GM12865 (cell line): ENCODE measurements around the gene LAMC1.

Experiments used
- DNase-seq: peaks from one replicate; pipeline ENCODE4 v3.0.0; 2010; ENCODE audit warnings: low read depth
- H3K4me3 ChIP-seq: 2 replicates; pipeline ENCODE4 v1.5.1; 2011; ENCODE audit warnings: mild to moderate bottlenecking, low read depth, low read length, control low read depth
- CTCF ChIP-seq: IDR thresholded peaks from 2 replicates; pipeline ENCODE4 v1.5.1; 2011; ENCODE audit warnings: low read length, control low read depth, low read depth, inconsistent platforms; ENCODE audit not compliant: insufficient read depth; ENCODE audit errors: missing control alignments

LAMC1 gene

GRCh38 chr1:183129921-183130690 lies 106.9 kb downstream of the LAMC1 start:
- TF ChIP-seq CTCF: no peak
- no peak overlapping the region for H3K4me3 ChIP-seq
- DNase-seq: no peak

- TF ChIP-seq CTCF: no peak
- H3K4me3 ChIP-seq: no peak overlapping the region
- DNase-seq: no peak
Measured at GRCh38 chr1:183131166-183131565, 107.9 kb downstream of the LAMC1 start.

- no peak for TF ChIP-seq CTCF
- H3K4me3 ChIP-seq: no peak overlapping the region
- no peak for DNase-seq
Measured at GRCh38 chr1:183135336-183135735, 112.1 kb downstream of the LAMC1 start.

GRCh38 chr1:183137782-183138181 lies 114.6 kb downstream of the LAMC1 start:
- no peak for TF ChIP-seq CTCF
- H3K4me3 ChIP-seq: no peak overlapping the region
- DNase-seq: no peak

GRCh38 chr1:183138301-183138700 lies 115.1 kb downstream of the LAMC1 start:
- TF ChIP-seq CTCF: no peak
- H3K4me3 ChIP-seq: no peak overlapping the region
- DNase-seq: no peak

GRCh38 chr1:183139281-183139942 lies 116.2 kb downstream of the LAMC1 start:
- TF ChIP-seq CTCF: no peak
- no peak overlapping the region for H3K4me3 ChIP-seq
- DNase-seq: no peak
